HG03139 (cell line): ENCODE measurements around the gene SLC35F2.
A peak's percentile ranks its signal among the peaks of the same experiment; 100 is the strongest.
"Not testable (repeated sequence)": the region's sequence is repeated elsewhere in the genome, so short reads cannot be mapped to it uniquely, and the experiment has no call there.

Experiments used
- ATAC-seq: cut with Tn5 transposase; IDR thresholded peaks from one replicate; pipeline ENCODE4 v1.9.1; 2021; ENCODE audit not compliant: unreplicated experiment

Gene SLC35F2

DNA sequence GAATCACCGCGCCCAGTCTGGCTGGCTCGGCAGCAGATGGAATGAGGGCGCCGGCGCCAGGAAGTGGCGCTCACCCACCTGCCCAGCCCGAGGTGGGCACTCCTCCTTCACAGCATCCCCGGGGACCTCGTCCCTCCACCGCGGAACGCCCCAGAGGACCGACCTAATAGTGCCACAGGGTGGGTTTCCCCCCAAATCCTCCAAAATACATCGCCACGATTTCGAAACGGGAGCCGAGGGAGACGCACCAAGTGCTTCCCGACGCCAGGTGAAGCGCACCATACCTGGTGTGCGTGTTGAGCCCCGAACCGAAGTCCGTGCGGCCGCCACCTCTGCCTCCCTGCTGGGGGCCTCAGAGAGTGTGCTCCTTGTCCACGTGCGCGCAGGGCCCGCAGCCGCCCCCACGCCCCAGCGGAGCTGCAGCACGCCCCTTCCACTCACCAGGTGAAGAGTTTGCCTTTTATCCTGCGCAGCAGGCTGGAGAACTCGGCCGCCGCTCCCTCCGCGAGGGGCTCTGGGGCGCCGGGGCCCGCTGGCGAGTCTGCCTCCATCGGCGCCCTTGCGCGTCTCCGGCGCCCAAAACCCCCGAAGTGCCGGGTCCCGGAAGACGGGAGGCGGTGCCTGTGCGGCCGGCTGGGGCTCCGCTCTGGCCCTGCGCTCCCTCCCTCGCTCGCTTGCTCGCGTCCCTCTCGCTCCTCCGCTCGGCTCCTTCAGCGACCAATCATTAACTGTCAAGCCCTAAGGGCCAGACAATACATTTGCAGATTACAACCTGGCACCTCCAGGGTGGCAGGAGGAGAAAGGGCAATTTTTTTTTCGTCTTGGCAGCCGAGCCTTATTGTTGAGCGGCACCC, at the start of gene SLC35F2:
Gene SLC35F2 (minus strand): TSS at position 571 of the 854 bp plus-strand sequence. CDS start 20 bp downstream, at position 551.
- ATAC-seq = peak; percentile 95

DNA sequence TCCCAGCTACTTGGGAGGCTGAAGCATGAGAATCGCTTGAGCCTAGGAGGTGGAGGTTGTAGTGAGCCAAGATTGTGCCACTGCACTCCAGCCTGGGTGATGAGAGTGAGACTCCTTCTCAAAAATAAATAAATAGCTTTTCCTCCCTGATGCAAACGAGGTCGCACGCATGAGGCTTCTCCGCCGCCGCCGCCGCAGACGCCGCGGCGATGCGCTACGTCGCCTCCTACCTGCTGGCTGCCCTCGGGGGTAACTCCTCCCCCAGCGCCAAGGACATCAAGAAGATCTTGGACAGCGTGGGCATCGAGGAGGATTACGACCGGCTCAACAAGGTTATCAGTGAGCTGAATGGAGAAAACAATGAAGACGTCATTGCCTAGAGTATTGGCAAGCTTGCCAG, 49.6 kb upstream of the SLC35F2 start:
- no peak for ATAC-seq

- ATAC-seq = no peak
Observed at GRCh38 chr11:107898270-107898669, 39.7 kb upstream of the SLC35F2 start.

- ATAC-seq = no peak
Observed at GRCh38 chr11:107882095-107882820, 23.7 kb upstream of the SLC35F2 start.

DNA sequence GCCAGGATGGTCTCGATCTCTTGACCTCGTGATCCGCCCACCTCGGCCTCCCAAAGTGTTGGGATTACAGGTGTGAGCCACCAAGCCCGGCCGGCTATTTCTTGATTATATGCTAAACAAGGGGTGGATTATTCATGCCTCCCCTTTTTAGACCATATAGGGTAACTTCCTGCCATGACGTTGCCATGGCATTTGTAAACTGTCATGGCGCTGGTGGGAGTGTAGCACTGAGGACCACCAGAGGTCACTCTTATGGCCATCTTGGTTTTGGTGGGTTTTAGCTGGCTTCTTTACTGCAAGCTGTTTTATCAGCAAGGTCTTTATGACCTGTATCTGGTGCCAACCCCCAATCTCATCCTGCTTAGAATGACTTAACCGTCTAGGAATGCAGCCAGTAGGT, 22.9 kb upstream of the SLC35F2 start:
- not testable (repeated sequence) for ATAC-seq

DNA sequence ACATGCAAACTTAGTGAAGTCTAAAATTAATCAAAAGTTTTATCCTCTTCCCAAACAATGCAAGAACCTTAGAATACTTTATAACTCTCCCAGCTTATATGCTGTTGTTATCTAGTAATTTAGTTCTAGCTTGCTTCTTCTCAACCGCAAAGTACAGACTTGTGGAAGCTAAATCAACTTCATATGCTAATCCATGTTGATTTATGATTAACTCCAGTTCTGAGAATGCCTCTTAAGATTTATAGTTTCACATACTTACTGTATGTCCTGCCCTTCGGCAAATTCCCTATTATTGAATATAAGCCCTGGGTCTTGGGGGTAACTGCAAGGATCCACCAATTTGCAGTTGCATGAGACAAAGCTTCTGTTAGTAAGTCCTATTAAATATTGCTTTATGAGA, 17.6 kb upstream of the SLC35F2 start:
- no peak for ATAC-seq

DNA sequence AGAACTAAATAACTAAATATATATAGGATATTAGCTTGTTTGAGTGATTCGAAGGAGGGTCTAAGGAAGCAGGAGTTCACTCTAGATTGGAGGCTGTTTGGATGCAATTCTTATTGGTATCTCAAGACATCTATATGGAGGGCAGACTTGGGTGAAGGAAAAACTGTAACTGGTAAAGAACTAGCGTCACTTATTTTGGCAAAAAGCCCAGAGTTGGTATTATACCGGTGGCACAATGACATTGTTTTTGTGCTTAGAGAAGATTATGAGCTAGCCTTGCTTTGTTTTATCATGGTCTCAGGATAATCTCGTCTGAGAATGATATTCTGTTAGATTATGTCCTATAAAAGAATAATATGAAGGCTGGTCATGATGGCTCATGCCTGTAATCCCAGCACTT, 6.0 kb upstream of the SLC35F2 start:
- ATAC-seq = no peak

GRCh38 chr11:107860688-107861087, 2.1 kb upstream of the SLC35F2 start:
- no peak for ATAC-seq

- ATAC-seq = not testable (repeated sequence)
Observed at GRCh38 chr11:107860240-107860620, 1.6 kb upstream of the SLC35F2 start.

DNA sequence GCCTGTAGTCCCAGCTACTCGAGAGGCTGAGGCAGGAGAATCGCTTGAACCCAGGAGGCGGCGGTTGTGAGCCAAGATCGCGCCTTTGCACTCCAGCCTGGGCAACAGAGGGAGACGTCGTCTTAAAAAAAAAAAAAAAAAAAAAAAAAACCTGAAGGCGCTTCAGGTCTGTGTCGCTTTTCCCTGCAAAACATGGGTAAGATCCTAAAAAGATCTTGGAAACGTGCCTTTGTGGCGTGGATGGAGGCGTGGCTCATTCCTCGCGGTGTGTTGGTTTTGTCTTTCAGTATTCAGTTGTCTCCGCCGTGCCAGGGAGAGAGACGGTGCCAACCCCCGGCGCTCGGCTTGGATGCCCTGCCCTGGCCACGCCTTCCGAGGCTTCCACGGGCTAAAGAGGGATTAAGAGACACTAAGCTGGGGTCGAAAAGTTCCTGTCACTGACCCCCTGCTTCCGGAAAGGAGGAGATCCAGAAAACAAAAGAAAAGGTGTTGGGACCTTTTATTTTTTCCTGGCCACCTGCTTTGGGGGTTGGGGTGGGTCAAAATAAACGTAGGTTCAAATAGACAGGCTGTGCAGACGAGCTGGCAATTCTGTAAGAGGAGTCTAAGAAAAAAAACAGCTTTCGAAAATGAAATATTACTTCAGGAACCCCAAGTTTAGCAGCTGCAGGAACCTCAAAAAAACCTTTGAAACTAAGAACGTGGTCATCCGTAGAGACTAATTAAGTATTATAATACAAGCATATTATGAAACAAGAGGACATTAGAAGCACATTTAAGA, 1.1 kb upstream of the SLC35F2 start:
- no peak for ATAC-seq

- no peak for ATAC-seq
Observed at GRCh38 chr11:107857550-107858216, 904 bp downstream of the SLC35F2 start.

GRCh38 chr11:107856981-107857517, 1.5 kb downstream of the SLC35F2 start:
- ATAC-seq = no peak

GRCh38 chr11:107856180-107856980, 2.2 kb downstream of the SLC35F2 start:
- no peak for ATAC-seq

GRCh38 chr11:107853070-107853469, 5.5 kb downstream of the SLC35F2 start:
- no peak for ATAC-seq

DNA sequence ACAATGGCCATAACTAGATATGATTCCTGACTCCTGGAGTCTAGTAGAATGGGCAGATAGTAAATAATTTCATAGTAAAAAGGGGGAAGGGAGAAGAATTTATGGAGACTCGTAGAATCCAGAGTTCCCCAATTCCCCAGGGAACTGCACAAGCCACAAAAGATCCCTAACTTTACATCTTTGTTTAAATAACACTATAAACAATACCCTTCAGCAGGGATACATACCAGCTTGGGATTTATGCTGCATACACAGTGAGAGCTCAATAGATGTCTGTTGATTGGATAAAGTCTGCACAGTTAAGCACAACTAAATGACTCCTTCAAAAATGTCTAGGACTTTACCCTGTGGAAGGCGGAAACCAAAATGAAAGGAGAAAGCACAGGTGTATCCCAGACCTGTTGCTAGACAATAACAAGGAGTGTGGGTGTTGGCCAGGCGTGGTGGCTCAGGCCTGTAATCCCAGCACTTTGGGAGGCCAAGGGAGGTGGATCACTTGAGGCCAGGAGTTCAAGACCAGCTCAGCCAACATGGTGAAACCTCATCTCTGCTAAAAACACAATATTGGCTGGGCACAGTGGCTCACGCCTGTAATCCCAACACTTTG, 6.8 kb downstream of the SLC35F2 start:
- no peak for ATAC-seq

DNA sequence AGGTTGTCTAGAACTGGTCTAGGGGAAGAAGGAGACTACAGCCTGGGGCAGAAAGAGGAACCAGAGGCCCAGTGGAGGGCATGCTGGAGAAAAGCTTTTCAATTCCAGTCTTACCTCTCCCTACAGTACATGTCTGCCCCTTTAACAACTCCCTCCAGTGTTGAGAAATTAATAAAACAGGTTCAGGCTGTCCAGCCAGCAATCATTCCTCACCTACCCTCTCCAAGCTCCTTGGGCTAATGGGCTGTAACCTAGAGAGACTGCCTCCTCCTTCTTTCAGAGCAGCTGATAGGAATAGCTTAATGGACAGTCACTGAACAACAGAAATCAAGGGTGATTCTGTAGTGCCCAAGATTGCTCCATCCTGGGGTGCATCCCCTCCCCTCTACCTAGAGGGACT, 8.8 kb downstream of the SLC35F2 start:
- no peak for ATAC-seq

- no peak for ATAC-seq
Observed at GRCh38 chr11:107848345-107848744, 10.2 kb downstream of the SLC35F2 start.

DNA sequence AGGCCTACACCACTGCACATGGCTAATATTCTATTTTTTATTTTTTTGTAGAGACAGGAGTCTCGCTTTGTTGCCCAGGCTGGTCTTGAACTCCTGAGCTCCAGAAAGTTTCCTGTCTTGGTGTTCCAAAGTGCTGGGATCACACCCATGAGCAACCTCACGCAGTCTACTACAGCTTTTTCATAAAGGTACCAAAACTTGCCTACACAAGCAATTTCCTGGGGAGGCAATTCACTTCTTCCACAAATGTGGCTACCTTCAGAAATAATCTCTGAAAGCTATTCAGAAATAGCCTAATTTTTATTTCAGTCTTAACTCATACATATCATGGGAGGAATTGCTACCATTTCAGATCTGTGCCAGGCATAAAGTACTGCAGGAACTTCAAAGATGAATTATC, 11.4 kb downstream of the SLC35F2 start:
- no peak for ATAC-seq

DNA sequence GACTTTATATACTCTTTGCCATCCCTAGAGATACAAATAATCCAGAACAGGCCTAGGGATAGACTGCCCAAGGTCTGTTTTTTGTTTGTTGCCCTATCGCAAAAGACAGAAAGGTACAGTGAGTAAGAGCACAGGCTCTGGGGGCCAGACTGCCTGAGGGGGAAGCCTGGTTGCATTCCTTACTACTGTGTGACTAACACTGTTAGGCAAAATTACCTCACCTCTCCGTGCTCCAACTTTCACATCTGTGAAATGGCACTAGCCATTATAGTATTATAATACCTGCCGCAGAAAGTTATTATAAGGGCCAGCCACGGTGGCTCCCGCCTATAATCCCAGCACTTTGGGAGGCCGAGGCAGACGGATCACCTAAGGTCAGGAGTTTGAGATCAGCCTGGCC, 14.5 kb downstream of the SLC35F2 start:
- no peak for ATAC-seq
